HepG2 (cell line): Measurements from ENCODE around the gene IQGAP2. TPM values are rescaled to one million over a fixed set of nuclear protein-coding genes. Genes with fewer than 3 reads are reported as not detected.

ENCODE experiments used
- ATAC-seq: fragments of 200-7000 bp; cut with Tn5 transposase; 3 replicates; pipeline ENCODE4 v1.9.1; 2020; ENCODE audit warnings: mild to moderate bottlenecking, moderate library complexity
- BruUV-seq: library from RNA; stranded (reverse); fragments of 400-500 nt; replicated peaks from 2 replicates; lab custom pipeline; 2021; lab: Mats Ljungman, UMichigan
- CTCF ChIA-PET: fragments of 300-600 bp; formaldehyde crosslinking; extraction: SDS; loops from one replicate; lab custom pipeline; 2021; ENCODE audit warnings: low total read pairs, inconsistent platforms, low intra/inter-chr PET ratio; lab: Yijun Ruan, JAX
- POLR2A ChIA-PET: fragments of 350-600 bp; sonication (Branson Sonifier 250); formaldehyde crosslinking; loops from one replicate; lab custom pipeline; 2020; ENCODE audit warnings: antibody characterized with exemption, inconsistent platforms; lab: Yijun Ruan, JAX
- DNase-seq: peaks from one replicate; pipeline ENCODE4 v3.0.0-alpha.2; 2015; ENCODE audit warnings: low spot score
- FAIRE-seq: peaks from 3 replicates; lab custom pipeline; 2011; peaks lifted over from hg19 to GRCh38; lab: Jason Lieb, UNC
- H2AFZ ChIP-seq: one replicate; pipeline ENCODE4 v1.6.1; 2011; ENCODE audit warnings: low read length, inconsistent platforms
- H3K27ac ChIP-seq: fragments of 300-600 bp; 3 replicates; pipeline ENCODE4 v1.8.0; 2011; ENCODE audit warnings: mixed run types, mild to moderate bottlenecking, mixed read lengths, low read length, inconsistent platforms; ENCODE audit not compliant: insufficient read depth; ENCODE audit errors: extremely low read length
- H3K27me3 ChIP-seq, 2 experiments: fragments of 200-600 bp in 1 of 2; 2 replicates in 1 of 2; 3 replicates in 1 of 2; pipeline versions ENCODE4 v1.6.0 to v1.8.0; 2011; ENCODE audit warnings: low read length in 2 of 2, mild to moderate bottlenecking in 2 of 2, moderate library complexity in 2 of 2, inconsistent platforms in 1 of 2; ENCODE audit not compliant: insufficient read depth in 2 of 2, control insufficient read depth in 1 of 2
- H3K36me3 ChIP-seq, 2 experiments: fragments of 200-600 bp in 1 of 2; replicated peaks in 1 of 2; 2 replicates in 1 of 2; 3 replicates in 1 of 2; pipeline versions ENCODE4 v1.5.1 to v1.8.0; 2011; ENCODE audit warnings: low read length in 2 of 2, inconsistent platforms in 1 of 2; ENCODE audit not compliant: insufficient read depth in 2 of 2, control insufficient read depth in 1 of 2
- H3K4me1 ChIP-seq: 2 replicates; pipeline ENCODE4 v1.5.1; 2012; ENCODE audit warnings: low read length, inconsistent platforms; ENCODE audit not compliant: insufficient read depth
- H3K4me2 ChIP-seq: 2 replicates; pipeline ENCODE4 v1.6.0; 2011; ENCODE audit warnings: low read depth, low read length, inconsistent platforms
- H3K4me3 ChIP-seq, 3 experiments: fragments of 200-600 bp in 1 of 3; sonication (generic), shearing (Covaris generic) in 1 of 3; replicated peaks in 1 of 3; 2 replicates each; pipeline ENCODE4 v1.5.1; 2011 to 2016; ENCODE audit warnings: low read length in 3 of 3, inconsistent platforms in 2 of 3, low read depth in 2 of 3, mild to moderate bottlenecking in 2 of 3, control low read depth in 1 of 3, mixed read lengths in 1 of 3; ENCODE audit not compliant: insufficient read depth in 1 of 3
- H3K79me2 ChIP-seq: one replicate; pipeline ENCODE4 v1.6.1; 2011; ENCODE audit warnings: low read length, inconsistent platforms; ENCODE audit not compliant: insufficient read depth
- H3K9ac ChIP-seq: 2 replicates; pipeline ENCODE4 v1.6.0; 2011; ENCODE audit warnings: mild to moderate bottlenecking, low read depth, low read length, inconsistent platforms; ENCODE audit not compliant: insufficient read depth
- H3K9me3 ChIP-seq: 2 replicates; pipeline ENCODE4 v1.5.1; 2012; ENCODE audit warnings: mild to moderate bottlenecking, low read length
- H4K20me1 ChIP-seq: 2 replicates; pipeline ENCODE4 v1.6.0; 2011; ENCODE audit warnings: inconsistent platforms, mild to moderate bottlenecking, low read length, moderate library complexity; ENCODE audit not compliant: insufficient read depth
- FOXO4 ChIP-seq: sonication (generic); formaldehyde crosslinking; conservative IDR thresholded peaks from 2 replicates; pipeline ENCODE4 v1.8.1; 2023; ENCODE audit warnings: missing genetic modification reagents
- MBNL3 ChIP-seq: fragments of 250-450 bp; sonication (Bioruptor Pico); conservative IDR thresholded peaks from 2 replicates; pipeline ENCODE4 v1.8.0; 2022; ENCODE audit warnings: mild to moderate bottlenecking, inconsistent platforms
- NFE2 ChIP-seq: sonication (generic); formaldehyde crosslinking; IDR thresholded peaks from 2 replicates; pipeline ENCODE4 v1.4.0; 2020; ENCODE audit warnings: missing genetic modification reagents
- PITX1 ChIP-seq: sonication (generic); formaldehyde crosslinking; IDR thresholded peaks from 2 replicates; pipeline ENCODE4 v1.5.1; 2020; ENCODE audit warnings: mild to moderate bottlenecking, missing genetic modification reagents
- STAT5B ChIP-seq: sonication (generic); formaldehyde crosslinking; IDR thresholded peaks from 2 replicates; pipeline ENCODE4 v1.4.0; 2020; ENCODE audit warnings: missing genetic modification reagents
- SUZ12 ChIP-seq: fragments of 150-350 bp; IDR thresholded peaks from 2 replicates; pipeline ENCODE4 v1.6.1; 2014; ENCODE audit warnings: low read depth, low read length
- ZNF12 ChIP-seq: sonication (generic); formaldehyde crosslinking; IDR thresholded peaks from 2 replicates; pipeline ENCODE4 v1.5.0; 2020; ENCODE audit warnings: missing genetic modification reagents
- ZNF224 ChIP-seq: sonication (generic); formaldehyde crosslinking; IDR thresholded peaks from 2 replicates; pipeline ENCODE4 v1.5.0; 2020; ENCODE audit warnings: mild to moderate bottlenecking, missing genetic modification reagents
- ZNF354B ChIP-seq: sonication (generic); formaldehyde crosslinking; IDR thresholded peaks from 2 replicates; pipeline ENCODE4 v1.8.0; 2022; ENCODE audit warnings: mild to moderate bottlenecking, missing genetic modification reagents
- ZNF562 ChIP-seq: sonication (generic); formaldehyde crosslinking; IDR thresholded peaks from 2 replicates; pipeline ENCODE4 v1.8.0; 2022; ENCODE audit warnings: missing genetic modification reagents, borderline replicate concordance
- ZNF687 ChIP-seq: sonication (generic); formaldehyde crosslinking; IDR thresholded peaks from 2 replicates; pipeline ENCODE4 v1.5.1; 2020; ENCODE audit warnings: mild to moderate bottlenecking, missing genetic modification reagents, moderate library complexity
- ZNF781 ChIP-seq: sonication (generic); formaldehyde crosslinking; IDR thresholded peaks from 2 replicates; pipeline ENCODE4 v1.5.1; 2020; ENCODE audit warnings: borderline replicate concordance, mild to moderate bottlenecking, missing genetic modification reagents; ENCODE audit errors: not compliant biosample characterization
- WGBS: methylation state at CpG from one replicate; pipeline ENCODE4 v1.1.6; 2017; ENCODE audit warnings: low lambda C conversion rate; 5-methylcytosine and 5-hydroxymethylcytosine counted together
- in situ Hi-C: cut with HindIII; loops from 2 replicates; pipeline ENCODE4 v1.10.0; 2017; ENCODE audit warnings: low pct_unique_long_range_greater_than_20kb; ENCODE audit not compliant: extremely low pct_ligation_motif_present
- intact Hi-C: fragments of 100-400 bp; cut with micrococcal nuclease; formaldehyde crosslinking; loops from one replicate; pipeline ENCODE4 v1.10.0; 2022; ENCODE audit not compliant: unreplicated experiment
- polyA plus RNA-seq, 8 experiments: library from polyadenylated mRNA; depleted of rRNA in 3 of 8; stranded (reverse) in 7 of 8; unstranded in 1 of 8; fragments of >200 nt; fragmentation: Illumina TruSeq in 4 of 8; extraction: Trizol in 4 of 8; gene quantifications; 2 replicates each; pipeline versions ENCODE4 v1.2.1 to v1.2.3, GENCODE V29; 2011 to 2016; ENCODE audit warnings: low read depth in 4 of 8, missing spikeins in 1 of 8, mixed read lengths in 1 of 8; ENCODE audit not compliant: insufficient read depth in 1 of 8
- total RNA-seq, 5 experiments: library from RNA; depleted of rRNA; stranded (reverse); fragments of >200 nt; fragmentation: Illumina TruSeq; extraction: Trizol; gene quantifications; 2 replicates each; pipeline ENCODE4 v1.2.3, GENCODE V29; 2016; ENCODE audit warnings: low read depth in 1 of 5

IQGAP2 gene
- total and polyA plus RNA-seq, 2 of the 13 experiments (the other 11 are each of a cell fraction or from before 2014, with no cell fraction given): 35.2 to 83.3 TPM

DNA sequence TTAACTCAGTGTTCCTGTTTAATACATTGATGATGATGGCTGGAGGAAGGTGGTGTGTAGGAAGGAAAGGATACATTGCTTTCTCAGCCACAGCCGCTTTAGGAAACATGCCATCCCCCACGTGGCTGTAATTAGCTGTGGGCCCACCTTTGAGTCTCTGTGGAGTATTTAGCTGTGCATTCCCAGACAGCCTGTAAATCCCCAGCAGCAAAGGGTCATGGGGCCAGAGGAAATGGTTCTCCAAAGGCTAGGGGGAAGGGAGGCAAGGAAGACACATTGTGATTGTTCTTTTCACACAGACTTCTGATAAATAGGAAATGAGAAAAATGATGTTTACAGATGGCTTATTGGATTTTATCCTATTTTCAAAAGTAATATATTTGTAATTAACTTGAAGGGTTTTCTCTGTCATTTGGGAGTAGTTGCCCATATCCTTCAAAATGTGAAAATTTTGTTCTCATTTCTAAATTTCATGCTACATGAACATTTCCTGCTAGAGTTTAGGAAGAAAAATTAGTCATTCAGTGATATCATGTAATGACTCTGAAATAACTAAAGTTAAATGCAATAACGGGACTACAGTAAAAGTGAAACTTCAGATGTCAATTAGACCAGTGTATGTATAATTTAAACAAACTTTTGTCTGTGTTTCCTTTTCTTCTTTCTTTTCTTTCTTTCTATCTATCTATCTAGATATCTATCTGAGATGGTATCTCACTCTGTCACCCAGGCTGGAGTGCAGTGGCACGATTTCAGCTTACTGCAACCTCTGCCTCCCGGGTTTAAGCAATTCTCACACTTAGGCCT is 288.6 kb downstream of the IQGAP2 start:
- Histone ChIP-seq H4K20me1 (no peaks in the 10 kb centered on the region), H3K36me3 (peaks cover 2 to 20% of the 10 kb centered on the region in 2 experiments; a peak in 4 of 5 replicates), H3K27me3 (no peaks in the 10 kb centered on the region), H3K27ac (no peak overlapping the region), H2AFZ (no peak overlapping the region), H3K4me2 (no peak overlapping the region), H3K9me3 (no peaks in the 10 kb centered on the region), H3K9ac (no peak overlapping the region), H3K79me2 (no peaks in the 10 kb centered on the region), H3K4me3 (no peak overlapping the region), H3K4me1 (peaks cover 10% of the 10 kb centered on the region)
- ATAC-seq (no peak), DNase-seq (no peak), FAIRE-seq (no peak)
- no TSS peak for BruUV-seq
- in situ Hi-C loops (no loop called here), intact Hi-C loops (no loop called here)
- 91% methylated on average over 5 of the region's 5 CpGs for WGBS
- POLR2A ChIA-PET: interaction anchor here (0.6 kb wide), 1 partner anchor 86 kb away, joined by 3 read pairs; no protein-coding TSS in a partner anchor
- CTCF ChIA-PET: no interaction called here
- TF ChIP-seq ZNF687 (CRISPR knock-in tag) (no peak), MBNL3 (CRISPR knock-in tag) (no peak), STAT5B (no peak), ZNF224 (no peak), ZNF562 (CRISPR knock-in tag) (no peak), ZNF781 (no peak), FOXO4 (CRISPR knock-in tag) (no peak), NFE2 (CRISPR knock-in tag) (no peak), ZNF12 (CRISPR knock-in tag) (no peak), PITX1 (CRISPR knock-in tag) (no peak), SUZ12 (no peak), ZNF354B (CRISPR knock-in tag) (no peak)
